Stromal cell of bone marrow (primary cell): Measurements from ENCODE around the gene UQCC2.

Experiments
- DNase-seq: peaks from one replicate; pipeline ENCODE4 v3.0.0-alpha.2; 2012; ENCODE audit warnings: low read depth

UQCC2 gene

GRCh38 chr6:33651403-33651802, 60.1 kb downstream of the UQCC2 start:
- no peak for DNase-seq
